Amygdala (tissue), 56 donors: ENCODE measurements around the gene COL7A1.
"Not testable (repeated sequence)": the region's sequence is repeated elsewhere in the genome, so short reads cannot be mapped to it uniquely, and the experiment has no call there.

Experiments
- DNase-seq, 56 donors: peaks; one replicate each; lab custom pipeline; 2025; lab: John Stamatoyannopoulos, UW

Gene COL7A1

DNA sequence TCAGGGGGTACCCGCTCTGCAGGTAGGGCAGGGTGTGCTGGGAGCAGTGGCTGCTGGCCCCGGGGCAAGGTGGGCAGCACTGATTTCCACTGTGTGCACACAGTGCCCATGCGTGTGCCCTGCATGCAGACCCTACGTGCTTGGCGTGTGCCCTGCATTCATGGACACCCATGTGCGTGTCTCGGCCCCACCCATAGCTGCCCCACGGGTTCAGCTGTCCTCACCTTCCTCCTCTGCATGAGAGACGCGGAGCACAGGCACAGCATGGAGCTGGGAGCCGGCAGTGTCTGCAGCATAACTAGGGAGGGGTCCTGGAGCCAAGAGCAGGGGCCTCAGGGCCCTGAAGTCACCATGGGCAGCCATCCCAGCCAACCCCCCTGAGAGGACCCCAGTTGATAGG, 29.9 kb downstream of the COL7A1 start:
- DNase-seq: no peak

DNA sequence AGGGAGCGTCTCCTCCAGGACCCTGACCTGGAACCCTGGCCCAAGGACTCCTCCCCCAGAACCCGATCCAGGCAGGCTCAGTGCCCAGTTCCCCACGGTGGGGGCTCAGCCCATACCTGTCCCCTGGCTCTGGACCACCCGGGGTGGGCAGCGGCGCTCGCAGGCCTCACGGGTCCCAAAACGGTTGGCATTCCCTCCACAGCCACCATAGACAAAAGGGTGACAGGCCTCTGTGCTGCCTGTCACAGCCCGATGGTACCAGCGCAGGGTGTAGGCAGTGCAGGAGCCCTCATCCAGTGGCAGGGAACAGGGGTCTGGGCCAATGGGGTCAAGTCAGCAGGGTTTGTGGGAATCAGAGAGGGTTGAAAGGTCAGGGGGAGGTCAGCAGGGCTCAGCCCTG, 30.5 kb downstream of the COL7A1 start:
- no peak for DNase-seq

- peak in 33 of 56 donors; percentile 13 to 79 (median 54) for DNase-seq
Observed at GRCh38 chr3:48564022-48564421, 31.1 kb downstream of the COL7A1 start.

GRCh38 chr3:48563382-48563918, 31.7 kb downstream of the COL7A1 start, which contains the start of gene UCN2:
TSS of gene UCN2 (minus strand) at chr3:48563781. CDS start at chr3:48563124, 657 bp downstream.
- no peak for DNase-seq

DNA sequence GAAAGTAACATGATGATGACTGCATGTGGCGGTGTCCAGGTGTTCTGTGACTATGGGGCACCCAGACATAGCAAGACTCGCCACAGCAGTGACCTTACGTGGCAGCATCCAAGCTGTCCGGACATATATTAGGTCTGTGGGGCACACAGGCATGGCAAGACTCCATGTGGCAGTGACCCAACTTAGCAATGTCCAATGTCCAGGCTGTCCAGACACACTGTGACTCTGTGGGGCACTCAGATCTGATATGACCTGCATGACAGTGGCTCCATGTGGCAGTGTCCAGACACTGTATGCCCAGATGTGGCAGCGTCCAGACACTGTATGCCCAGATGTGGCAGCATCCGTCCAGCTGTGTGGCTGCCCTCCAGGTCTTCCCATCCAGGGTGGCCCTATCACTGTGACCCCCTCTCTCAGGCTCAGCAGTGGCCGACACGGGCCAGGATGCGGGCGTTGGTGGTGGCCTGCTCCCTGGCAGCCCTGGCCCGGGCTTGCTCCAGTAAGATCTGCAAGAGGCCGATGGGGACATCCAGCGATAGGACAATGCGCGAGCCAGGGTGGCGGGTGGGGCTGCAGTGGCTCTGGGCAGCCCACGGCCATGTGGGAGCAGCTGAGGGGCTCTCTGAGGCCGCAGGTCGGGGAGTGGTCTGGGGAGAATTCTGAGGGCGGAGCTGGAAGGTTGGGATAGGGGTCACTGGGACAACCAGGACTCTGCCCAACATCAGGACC, 32.6 kb downstream of the COL7A1 start:
- peak in 1 of 56 donors; percentile 16 for DNase-seq

GRCh38 chr3:48561045-48561736, 33.9 kb downstream of the COL7A1 start:
- peak in 28 of 56 donors; percentile 7 to 62 (median 28) for DNase-seq

GRCh38 chr3:48560648-48561018, 34.5 kb downstream of the COL7A1 start:
- peak in 5 of 56 donors; percentile 15 to 62 (median 21) for DNase-seq

- DNase-seq: peak in 2 of 56 donors; percentile 19 to 27
Observed at GRCh38 chr3:48558493-48559134, 36.5 kb downstream of the COL7A1 start.

GRCh38 chr3:48556796-48557626, 38.1 kb downstream of the COL7A1 start, which contains the start of gene PFKFB4:
TSS of gene PFKFB4 (minus strand) at chr3:48556803. CDS start at chr3:48556777, 26 bp downstream.
- peak; percentile 95 to 100 (median 99) for DNase-seq

- no peak for DNase-seq
Observed at GRCh38 chr3:48555949-48556795, 39.0 kb downstream of the COL7A1 start.

GRCh38 chr3:48555231-48555948, 39.7 kb downstream of the COL7A1 start:
- no peak for DNase-seq

DNA sequence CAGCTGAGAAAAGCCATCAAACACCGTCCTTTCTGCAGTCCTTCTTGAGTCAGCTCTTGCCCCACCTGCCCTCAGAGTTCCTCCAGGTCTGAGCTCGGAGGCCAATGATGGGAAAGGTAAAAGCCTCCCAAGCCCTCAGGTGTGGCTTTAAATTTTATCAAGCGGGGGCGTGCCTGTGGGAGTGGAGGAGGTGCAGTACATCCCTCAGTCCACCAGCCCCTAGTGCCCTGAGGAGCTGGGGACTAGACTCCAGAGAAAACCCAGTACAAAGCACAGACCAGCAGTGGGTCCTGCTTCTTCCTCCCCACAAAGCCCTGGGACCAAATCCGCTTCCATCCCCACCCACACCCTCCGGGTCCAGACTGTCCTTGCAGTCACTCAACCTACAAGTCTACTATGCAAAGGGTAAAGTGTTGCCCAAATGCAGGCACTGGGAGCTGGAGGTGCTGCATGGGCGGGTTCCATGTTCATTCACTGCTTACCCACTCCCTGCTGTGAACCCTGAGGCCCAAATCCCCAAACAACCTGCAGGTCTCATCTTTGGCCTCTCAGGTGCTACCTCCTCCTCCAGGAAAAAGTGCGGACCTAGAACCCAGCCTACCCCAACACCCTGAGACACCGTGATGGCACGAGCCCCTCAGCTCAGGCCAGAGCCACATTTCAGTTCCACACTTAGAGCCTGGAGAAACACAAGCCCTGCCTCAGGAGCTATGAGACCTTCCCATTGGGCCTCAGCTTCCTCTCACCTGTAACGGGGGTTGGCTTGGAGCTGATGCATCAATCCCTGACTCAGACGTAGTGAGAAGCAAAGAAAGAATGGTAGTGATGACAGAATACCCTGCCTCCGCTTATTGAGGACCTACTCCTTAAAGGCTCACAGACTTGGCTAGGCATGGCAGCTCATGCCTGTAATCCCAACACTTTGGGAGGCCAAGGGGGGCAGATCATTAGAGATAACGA, 41.0 kb downstream of the COL7A1 start:
- DNase-seq: no peak

DNA sequence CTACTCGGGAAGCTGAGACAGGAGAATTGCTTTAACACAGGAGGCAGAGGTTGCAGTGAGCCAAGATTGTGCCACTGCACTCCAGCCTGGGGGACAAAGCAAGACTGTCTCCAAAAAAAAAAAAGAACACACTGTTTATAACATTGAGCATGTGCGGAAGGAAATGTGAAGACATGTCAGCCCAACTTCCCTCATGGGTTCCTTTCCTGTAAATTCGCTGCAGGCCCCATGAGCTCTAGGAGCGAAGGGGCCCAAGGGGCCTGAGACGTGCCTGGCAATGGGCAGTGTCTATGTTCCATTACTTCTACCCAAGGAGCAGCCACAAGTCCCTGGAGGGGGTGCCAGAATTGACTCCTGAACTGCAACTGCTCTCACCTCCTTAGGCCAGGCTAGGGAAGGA, 41.8 kb downstream of the COL7A1 start:
- DNase-seq: no peak

- DNase-seq: no peak
Observed at GRCh38 chr3:48552111-48552951, 42.8 kb downstream of the COL7A1 start.

DNA sequence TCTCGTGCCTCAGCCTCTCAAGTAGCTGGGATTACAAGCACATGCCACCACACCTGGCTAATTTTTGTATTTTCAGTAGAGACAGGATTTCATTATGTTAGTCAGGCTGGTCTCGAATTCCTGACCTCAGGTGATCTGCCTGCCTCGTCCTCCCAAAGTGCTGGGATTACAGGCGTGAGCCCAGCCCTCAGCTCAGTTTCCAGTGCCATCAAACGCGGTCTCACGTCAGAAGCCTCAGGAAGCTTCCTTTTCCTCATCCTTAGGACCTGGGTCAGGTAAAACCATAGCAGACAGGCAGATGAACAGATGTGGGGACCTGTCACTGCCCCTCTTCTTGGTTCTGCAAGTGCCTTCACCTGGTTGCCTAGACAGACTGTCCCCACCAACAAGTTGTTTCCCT, 43.5 kb downstream of the COL7A1 start:
- DNase-seq: not testable (repeated sequence)
